ENCODE data around the gene STOM.

The STOM gene

GRCh38 chr9:121388140-121388905, 18.3 kb upstream of the STOM start:
- no peak overlapping the region for H3K9ac ChIP-seq (ENCODE audit: low read length)
- H3K27ac ChIP-seq (ENCODE audit: low read length), result no peak overlapping the region
- no peaks in the 10 kb centered on the region for H3K4me1 ChIP-seq (ENCODE audit: low read length)
- peaks cover 17% of the 10 kb centered on the region for H3K27me3 ChIP-seq (ENCODE audit: low read depth, low read length)
- H3K4me2 ChIP-seq (ENCODE audit: low read length), result no peak overlapping the region
- no peaks in the 10 kb centered on the region for H4K20me1 ChIP-seq (ENCODE audit: insufficient read depth, low read length)
- H3K36me3 ChIP-seq (replicated peaks; ENCODE audit: low read depth, low read length), result no peaks in the 10 kb centered on the region
- H3K9me3 ChIP-seq (ENCODE audit: insufficient read depth, low read length), result no peaks in the 10 kb centered on the region
- H3K4me3 ChIP-seq (ENCODE audit: low read length), result no peak overlapping the region
- H2AFZ ChIP-seq (ENCODE audit: low read depth, low read length), result no peak overlapping the region
- no peaks in the 10 kb centered on the region for H3K79me2 ChIP-seq (ENCODE audit: low read length)
- no peak for TF ChIP-seq EZH2phosphoT487 (IDR thresholded peaks at IDR 0.05; ENCODE audit: low read depth)
- TF ChIP-seq, protein P1, sequence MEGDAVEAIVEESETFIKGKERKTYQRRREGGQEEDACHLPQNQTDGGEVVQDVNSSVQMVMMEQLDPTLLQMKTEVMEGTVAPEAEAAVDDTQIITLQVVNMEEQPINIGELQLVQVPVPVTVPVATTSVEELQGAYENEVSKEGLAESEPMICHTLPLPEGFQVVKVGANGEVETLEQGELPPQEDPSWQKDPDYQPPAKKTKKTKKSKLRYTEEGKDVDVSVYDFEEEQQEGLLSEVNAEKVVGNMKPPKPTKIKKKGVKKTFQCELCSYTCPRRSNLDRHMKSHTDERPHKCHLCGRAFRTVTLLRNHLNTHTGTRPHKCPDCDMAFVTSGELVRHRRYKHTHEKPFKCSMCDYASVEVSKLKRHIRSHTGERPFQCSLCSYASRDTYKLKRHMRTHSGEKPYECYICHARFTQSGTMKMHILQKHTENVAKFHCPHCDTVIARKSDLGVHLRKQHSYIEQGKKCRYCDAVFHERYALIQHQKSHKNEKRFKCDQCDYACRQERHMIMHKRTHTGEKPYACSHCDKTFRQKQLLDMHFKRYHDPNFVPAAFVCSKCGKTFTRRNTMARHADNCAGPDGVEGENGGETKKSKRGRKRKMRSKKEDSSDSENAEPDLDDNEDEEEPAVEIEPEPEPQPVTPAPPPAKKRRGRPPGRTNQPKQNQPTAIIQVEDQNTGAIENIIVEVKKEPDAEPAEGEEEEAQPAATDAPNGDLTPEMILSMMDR (IDR thresholded peaks at IDR 0.05; ENCODE audit: low read depth, low read length), result no peak

DNA sequence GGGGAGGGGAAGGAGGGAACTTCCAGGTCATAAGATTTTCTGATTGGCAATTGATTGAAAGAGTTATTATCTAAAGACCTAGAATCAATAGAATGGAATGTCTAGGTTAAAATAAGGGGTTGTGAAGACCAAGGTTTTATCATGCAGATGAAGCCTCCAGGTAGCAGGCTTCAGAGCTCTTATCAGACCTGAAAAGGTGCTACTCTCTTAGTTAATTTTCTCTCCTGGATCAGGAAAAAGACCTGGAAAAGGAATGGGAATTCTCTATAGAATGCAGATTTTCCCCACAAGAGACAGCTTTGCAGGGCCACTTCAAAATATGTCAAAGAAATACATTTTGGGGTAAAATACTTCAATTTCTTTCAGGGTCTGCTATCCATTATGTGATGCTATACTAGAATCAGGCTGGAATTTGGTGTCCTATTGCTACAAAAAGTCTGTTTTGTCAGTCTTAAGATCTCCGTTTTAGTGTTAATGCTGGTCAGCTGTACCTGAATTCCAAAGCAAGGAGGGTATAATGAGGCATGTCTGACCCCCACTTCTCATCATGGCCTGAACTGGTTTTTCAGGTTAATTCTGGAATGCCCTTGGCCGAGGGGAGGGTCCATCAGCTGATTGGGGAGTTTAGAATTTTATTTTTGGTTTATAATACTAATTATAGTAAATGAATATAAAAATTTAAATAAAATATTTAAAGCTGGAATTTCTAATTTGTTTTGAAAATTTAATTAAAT, 16.6 kb upstream of the STOM start:
- H3K27me3 ChIP-seq (ENCODE audit: low read depth, low read length), result peaks cover 5% of the 10 kb centered on the region
- TF ChIP-seq, protein P1 (IDR thresholded peaks at IDR 0.05; ENCODE audit: low read depth, low read length), result no peak
- no peak for TF ChIP-seq EZH2phosphoT487 (IDR thresholded peaks at IDR 0.05; ENCODE audit: low read depth)

GRCh38 chr9:121383715-121384114, 13.7 kb upstream of the STOM start:
- Histone ChIP-seq H3K79me2 (ENCODE audit: low read length) (no peaks in the 10 kb centered on the region), H3K36me3 (replicated peaks; ENCODE audit: low read depth, low read length) (no peaks in the 10 kb centered on the region), H3K27me3 (ENCODE audit: low read depth, low read length) (peaks cover 5% of the 10 kb centered on the region), H3K4me3 (ENCODE audit: low read length) (no peak overlapping the region), H3K4me1 (ENCODE audit: low read length) (no peaks in the 10 kb centered on the region), H3K27ac (ENCODE audit: low read length) (no peak overlapping the region), H3K9me3 (ENCODE audit: insufficient read depth, low read length) (no peaks in the 10 kb centered on the region), H3K9ac (ENCODE audit: low read length) (no peak overlapping the region), H2AFZ (ENCODE audit: low read depth, low read length) (no peak overlapping the region), H4K20me1 (ENCODE audit: insufficient read depth, low read length) (no peaks in the 10 kb centered on the region), H3K4me2 (ENCODE audit: low read length) (no peak overlapping the region)
- TF ChIP-seq EZH2phosphoT487 (IDR thresholded peaks at IDR 0.05; ENCODE audit: low read depth), result no peak
- TF ChIP-seq, protein P1 (IDR thresholded peaks at IDR 0.05; ENCODE audit: low read depth, low read length), result no peak

More for the DNA sequence above, 16.6 kb upstream of the STOM start:
- no peaks in the 10 kb centered on the region for H4K20me1 ChIP-seq (ENCODE audit: insufficient read depth, low read length)
- no peak overlapping the region for H3K4me3 ChIP-seq (ENCODE audit: low read length)
- no peaks in the 10 kb centered on the region for H3K79me2 ChIP-seq (ENCODE audit: low read length)
- no peaks in the 10 kb centered on the region for H3K4me1 ChIP-seq (ENCODE audit: low read length)
- no peaks in the 10 kb centered on the region for H3K36me3 ChIP-seq (replicated peaks; ENCODE audit: low read depth, low read length)
- no peak overlapping the region for H2AFZ ChIP-seq (ENCODE audit: low read depth, low read length)
- H3K9me3 ChIP-seq (ENCODE audit: insufficient read depth, low read length), result no peaks in the 10 kb centered on the region
- H3K27ac ChIP-seq (ENCODE audit: low read length), result no peak overlapping the region
- no peak overlapping the region for H3K4me2 ChIP-seq (ENCODE audit: low read length)
- H3K9ac ChIP-seq (ENCODE audit: low read length), result no peak overlapping the region

GRCh38 chr9:121380846-121381245, 10.8 kb upstream of the STOM start:
- Histone ChIP-seq H3K4me3 (ENCODE audit: low read length) (no peak overlapping the region), H2AFZ (ENCODE audit: low read depth, low read length) (no peak overlapping the region), H3K9me3 (ENCODE audit: insufficient read depth, low read length) (no peaks in the 10 kb centered on the region), H4K20me1 (ENCODE audit: insufficient read depth, low read length) (no peaks in the 10 kb centered on the region), H3K27ac (ENCODE audit: low read length) (no peak overlapping the region), H3K36me3 (replicated peaks; ENCODE audit: low read depth, low read length) (no peaks in the 10 kb centered on the region), H3K4me1 (ENCODE audit: low read length) (no peaks in the 10 kb centered on the region), H3K79me2 (ENCODE audit: low read length) (no peaks in the 10 kb centered on the region), H3K4me2 (ENCODE audit: low read length) (no peak overlapping the region), H3K9ac (ENCODE audit: low read length) (no peak overlapping the region), H3K27me3 (ENCODE audit: low read depth, low read length) (peaks cover 8% of the 10 kb centered on the region)
- TF ChIP-seq, protein P1 (IDR thresholded peaks at IDR 0.05; ENCODE audit: low read depth, low read length), result no peak
- no peak for TF ChIP-seq EZH2phosphoT487 (IDR thresholded peaks at IDR 0.05; ENCODE audit: low read depth)

Measured in OCI-LY3 (cell line).